Ovary (tissue), 3 donors: ENCODE results near the gene MRTFA.

Experiments used
- CTCF ChIP-seq, 3 donors: fragments of 450-650 bp in 2 of 3; fragments of 200-600 bp in 1 of 3; IDR thresholded peaks; one replicate each; pipeline versions ENCODE4 v1.5.1 to v1.8.0; 2016 to 2022; ENCODE audit warnings: antibody characterized with exemption in 3 of 3, mild to moderate bottlenecking in 1 of 3
- EP300 ChIP-seq: sonication (generic); formaldehyde crosslinking; IDR thresholded peaks from one replicate; pipeline ENCODE4 v1.6.1; 2017; ENCODE audit warnings: antibody characterized with exemption
- donor health status: DM: no; HTN: no; CAD: no.

- no peak for TF ChIP-seq CTCF (IDR thresholded peaks at IDR 0.05)
- TF ChIP-seq EP300, result no peak
Observed at GRCh38 chr22:40452730-40453487, 183.6 kb downstream of the MRTFA start.
